ENCODE results near the gene HMGB4. TPM values are rescaled to one million over a fixed set of nuclear protein-coding genes. Genes with fewer than 3 reads are reported as not detected.

HMGB4 gene
- total RNA-seq, 1 experiment from 2014 or later = not detected

- no peak for DNase-seq (ENCODE audit: low read depth)
Observed at GRCh38 chr1:33846861-33847260, 17.0 kb upstream of the HMGB4 start.

GRCh38 chr1:33848205-33848937 lies 15.5 kb upstream of the HMGB4 start:
- DNase-seq (ENCODE audit: low read depth) = no peak

GRCh38 chr1:33849211-33849610 lies 14.7 kb upstream of the HMGB4 start:
- DNase-seq (ENCODE audit: low read depth) = peak; percentile 7

- DNase-seq (ENCODE audit: low read depth) = no peak
Observed at GRCh38 chr1:33850481-33850880, 13.4 kb upstream of the HMGB4 start.

- no peak for DNase-seq (ENCODE audit: low read depth)
Observed at GRCh38 chr1:33852711-33853110, 11.2 kb upstream of the HMGB4 start.

- no peak for DNase-seq (ENCODE audit: low read depth)
Observed at GRCh38 chr1:33853431-33853830, 10.4 kb upstream of the HMGB4 start.

GRCh38 chr1:33854091-33854490 lies 9.8 kb upstream of the HMGB4 start:
- no peak for DNase-seq (ENCODE audit: low read depth)

GRCh38 chr1:33860671-33861070 lies 3.2 kb upstream of the HMGB4 start:
- no peak for DNase-seq (ENCODE audit: low read depth)

- no peak for DNase-seq (ENCODE audit: low read depth)
Observed at GRCh38 chr1:33864460-33865389, 846 bp downstream of the HMGB4 start.

- DNase-seq (ENCODE audit: low read depth) = no peak
Observed at GRCh38 chr1:33866281-33866680, 2.4 kb downstream of the HMGB4 start.

- no peak for DNase-seq (ENCODE audit: low read depth)
Observed at GRCh38 chr1:33867684-33868083, 3.8 kb downstream of the HMGB4 start.

- DNase-seq (ENCODE audit: low read depth) = no peak
Observed at GRCh38 chr1:33872275-33872674, 8.4 kb downstream of the HMGB4 start.

GRCh38 chr1:33872683-33873082 lies 8.8 kb downstream of the HMGB4 start:
- peak; percentile 56 for DNase-seq (ENCODE audit: low read depth)

- no peak for DNase-seq (ENCODE audit: low read depth)
Observed at GRCh38 chr1:33874636-33875035, 10.8 kb downstream of the HMGB4 start.

GRCh38 chr1:33875862-33876261 lies 12.0 kb downstream of the HMGB4 start:
- DNase-seq (ENCODE audit: low read depth) = no peak

GRCh38 chr1:33876970-33877650 lies 13.2 kb downstream of the HMGB4 start:
- peak; percentile 67 for DNase-seq (ENCODE audit: low read depth)

GRCh38 chr1:33878392-33878791 lies 14.5 kb downstream of the HMGB4 start:
- DNase-seq (ENCODE audit: low read depth) = no peak

GRCh38 chr1:33880305-33880704 lies 16.4 kb downstream of the HMGB4 start:
- DNase-seq (ENCODE audit: low read depth) = no peak

GRCh38 chr1:33886496-33886895 lies 22.6 kb downstream of the HMGB4 start:
- no peak for DNase-seq (ENCODE audit: low read depth)

- no peak for DNase-seq (ENCODE audit: low read depth)
Observed at GRCh38 chr1:33893147-33893830, 29.4 kb downstream of the HMGB4 start.

- DNase-seq (ENCODE audit: low read depth) = no peak
Observed at GRCh38 chr1:33895396-33895795, 31.5 kb downstream of the HMGB4 start.
